Mesenchymal stem cell (in vitro differentiated cells and primary cell): Measurements from ENCODE around the gene SMARCD3.

Experiments
- DNase-seq: peaks from one replicate; pipeline ENCODE4 v3.0.0-alpha.2; 2013
- H2AFZ ChIP-seq: one replicate; pipeline ENCODE4 v1.6.1; 2013; ENCODE audit warnings: low read depth, mild to moderate bottlenecking, control low read depth, inconsistent platforms, low read length, moderate library complexity
- H2AK5ac ChIP-seq: 2 replicates; pipeline ENCODE4 v1.6.1; 2013; ENCODE audit warnings: low read length, moderate library complexity, mild to moderate bottlenecking, inconsistent platforms; ENCODE audit not compliant: severe bottlenecking
- H2BK120ac ChIP-seq: one replicate; pipeline ENCODE4 v1.6.1; 2013; ENCODE audit warnings: low read depth, mild to moderate bottlenecking, inconsistent platforms, low read length, moderate library complexity
- H2BK12ac ChIP-seq, 2 experiments: one replicate each; pipeline ENCODE4 v1.6.1; 2013; ENCODE audit warnings: inconsistent platforms in 2 of 2, low read length in 2 of 2, mild to moderate bottlenecking in 2 of 2, moderate library complexity in 2 of 2, control low read depth in 1 of 2
- H2BK15ac ChIP-seq: one replicate; pipeline ENCODE4 v1.6.1; 2013; ENCODE audit warnings: mild to moderate bottlenecking, low read depth, inconsistent platforms; ENCODE audit not compliant: poor library complexity, severe bottlenecking
- H2BK5ac ChIP-seq: 2 replicates; pipeline ENCODE4 v1.6.1; 2013; ENCODE audit warnings: low read depth, mild to moderate bottlenecking, low read length, control low read depth, inconsistent platforms; ENCODE audit not compliant: poor library complexity, severe bottlenecking
- H3K14ac ChIP-seq, 2 experiments: one replicate each; pipeline ENCODE4 v1.6.1; 2013; ENCODE audit warnings: inconsistent platforms in 2 of 2, low read length in 2 of 2, control low read depth in 1 of 2, mild to moderate bottlenecking in 1 of 2, moderate library complexity in 1 of 2
- H3K18ac ChIP-seq, 2 experiments: one replicate each; pipeline ENCODE4 v1.6.1; 2013; ENCODE audit warnings: inconsistent platforms in 2 of 2, low read length in 2 of 2, control low read depth in 1 of 2, low read depth in 1 of 2, mild to moderate bottlenecking in 1 of 2
- H3K23ac ChIP-seq, 2 experiments: one replicate each; pipeline ENCODE4 v1.6.1; 2013; ENCODE audit warnings: inconsistent platforms in 2 of 2, low read length in 2 of 2, mild to moderate bottlenecking in 2 of 2, moderate library complexity in 2 of 2, control low read depth in 1 of 2
- H3K27ac ChIP-seq: 2 replicates; pipeline ENCODE4 v1.5.1; 2013; ENCODE audit warnings: mild to moderate bottlenecking, moderate library complexity, low read length, control low read depth, inconsistent platforms; ENCODE audit not compliant: poor library complexity, severe bottlenecking
- H3K27me3 ChIP-seq, 2 experiments: 2 replicates each; pipeline versions ENCODE4 v1.6.1 to v1.7.0; 2013; ENCODE audit warnings: low read length in 2 of 2, mild to moderate bottlenecking in 2 of 2, moderate library complexity in 2 of 2, control low read depth in 1 of 2, inconsistent platforms in 1 of 2; ENCODE audit not compliant: control insufficient read depth in 1 of 2, insufficient read depth in 1 of 2
- H3K36me3 ChIP-seq, 2 experiments: 2 replicates each; pipeline versions ENCODE4 v1.6.1 to v1.7.0; 2013; ENCODE audit warnings: low read length in 2 of 2, control low read depth in 1 of 2, inconsistent platforms in 1 of 2, low read depth in 1 of 2, mild to moderate bottlenecking in 1 of 2; ENCODE audit not compliant: insufficient read depth in 2 of 2, control insufficient read depth in 1 of 2
- H3K4ac ChIP-seq, 2 experiments: one replicate each; pipeline ENCODE4 v1.6.1; 2013; ENCODE audit warnings: inconsistent platforms in 2 of 2, low read length in 2 of 2, mild to moderate bottlenecking in 2 of 2, moderate library complexity in 2 of 2, control low read depth in 1 of 2, low read depth in 1 of 2
- H3K4me1 ChIP-seq: 2 replicates; pipeline ENCODE4 v1.6.1; 2013; ENCODE audit warnings: low read depth, low read length, control low read depth; ENCODE audit not compliant: control insufficient read depth, insufficient read depth
- H3K4me2 ChIP-seq: 2 replicates; pipeline ENCODE4 v1.6.1; 2013; ENCODE audit warnings: low read length, mild to moderate bottlenecking, inconsistent platforms; ENCODE audit not compliant: poor library complexity, severe bottlenecking
- H3K4me3 ChIP-seq, 2 experiments: 2 replicates each; pipeline versions ENCODE4 v1.5.1 to v1.7.0; 2013; ENCODE audit warnings: low read length in 2 of 2, mild to moderate bottlenecking in 2 of 2, control low read depth in 1 of 2, low read depth in 1 of 2; ENCODE audit not compliant: insufficient read depth in 1 of 2
- H3K79me1 ChIP-seq: replicated peaks from 2 replicates; pipeline ENCODE4 v1.6.1; 2013; ENCODE audit warnings: mild to moderate bottlenecking, control low read depth, low read length, inconsistent platforms; ENCODE audit not compliant: poor library complexity, severe bottlenecking
- H3K9ac ChIP-seq: 2 replicates; pipeline ENCODE4 v1.7.0; 2013; ENCODE audit warnings: mild to moderate bottlenecking, low read length, moderate library complexity
- H3K9me3 ChIP-seq: 2 replicates; pipeline ENCODE4 v1.7.0; 2013; ENCODE audit warnings: mild to moderate bottlenecking, low read length; ENCODE audit not compliant: control insufficient read depth
- H4K8ac ChIP-seq: one replicate; pipeline ENCODE4 v1.6.1; 2013; ENCODE audit warnings: inconsistent platforms, mild to moderate bottlenecking, low read length, moderate library complexity
- H4K91ac ChIP-seq: one replicate; pipeline ENCODE4 v1.6.1; 2013; ENCODE audit warnings: mild to moderate bottlenecking, low read length, inconsistent platforms
- WGBS: methylation state at CpG from one replicate; pipeline ENCODE4 v1.1.7; 2013; ENCODE audit warnings: mixed read lengths; 5-methylcytosine and 5-hydroxymethylcytosine counted together

SMARCD3 gene

GRCh38 chr7:151254316-151254715 lies 5.8 kb upstream of the SMARCD3 start:
- Histone ChIP-seq H3K23ac (no peak overlapping the region), H2BK15ac (no peak overlapping the region), H3K79me1 (peaks cover 4% of the 10 kb centered on the region), H4K8ac (no peak overlapping the region), H3K4me3 (no peak overlapping the region), H2BK5ac (no peak overlapping the region), H3K9me3 (no peaks in the 10 kb centered on the region), H3K4me2 (no peak overlapping the region), H3K14ac (no peak overlapping the region), H3K9ac (no peak overlapping the region), H2AFZ (no peak overlapping the region), H3K4me1 (peaks cover 30% of the 10 kb centered on the region), H2AK5ac (no peak overlapping the region), H3K27ac (no peak overlapping the region), H3K4ac (no peak overlapping the region), H3K36me3 (no peaks in the 10 kb centered on the region), H4K91ac (no peak overlapping the region), H2BK120ac (no peak overlapping the region), H3K18ac (no peak overlapping the region), H2BK12ac (peak overlapping the region in 1 of 2 experiments; percentile 64), H3K27me3 (peaks cover 43 to 48% of the 10 kb centered on the region in 2 experiments)
- WGBS = 87% methylated on average over 7 of the region's 7 CpGs
- DNase-seq = no peak

- peak; percentile 56 for DNase-seq
- peak overlapping the region; percentile 76 for H4K91ac ChIP-seq
- no peaks in the 10 kb centered on the region for H3K9me3 ChIP-seq
- H3K18ac ChIP-seq = peak overlapping the region; percentile 13 to 94
- no peak overlapping the region for H2BK15ac ChIP-seq
- peak overlapping the region in 1 of 2 experiments; percentile 87 for H3K4ac ChIP-seq
- peak overlapping the region; percentile 33 for H4K8ac ChIP-seq
- peaks cover 4% of the 10 kb centered on the region for H3K79me1 ChIP-seq
- H3K4me2 ChIP-seq = peak overlapping the region; percentile 70
- H3K36me3 ChIP-seq = no peaks in the 10 kb centered on the region
- peak overlapping the region in 1 of 2 experiments; percentile 16 for H2BK12ac ChIP-seq
- H3K27me3 ChIP-seq = peaks cover 37 to 43% of the 10 kb centered on the region in 2 experiments
- H3K4me1 ChIP-seq = peaks cover 33% of the 10 kb centered on the region
- H3K27ac ChIP-seq = no peak overlapping the region
- peak overlapping the region in 1 of 2 experiments; percentile 26 for H3K23ac ChIP-seq
- H3K14ac ChIP-seq = peak overlapping the region in 1 of 2 experiments; percentile 61
- 67% methylated on average over 17 of the region's 17 CpGs for WGBS
- H2BK120ac ChIP-seq = no peak overlapping the region
- H2AFZ ChIP-seq = no peak overlapping the region
- H3K9ac ChIP-seq = peak overlapping the region; percentile 94
- H3K4me3 ChIP-seq = peak overlapping the region in 1 of 2 experiments; percentile 90
- peak overlapping the region; percentile 23 for H2AK5ac ChIP-seq
- H2BK5ac ChIP-seq = no peak overlapping the region
Measured at GRCh38 chr7:151252961-151253711, 4.6 kb upstream of the SMARCD3 start.

DNA sequence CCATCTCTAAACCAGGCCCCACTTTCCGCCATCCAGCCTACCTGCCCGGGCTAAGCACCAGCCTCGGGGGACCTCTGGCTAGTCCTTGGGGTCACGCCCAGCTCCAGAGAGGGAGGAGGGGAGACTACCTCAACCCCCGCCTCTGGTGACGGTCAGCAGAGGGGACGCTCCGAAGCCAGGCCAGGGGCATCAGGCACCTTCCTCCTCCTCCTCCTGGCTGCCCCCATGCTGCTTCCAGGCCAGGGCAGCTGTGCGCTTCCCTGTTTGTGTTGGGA lies 4.0 kb upstream of the SMARCD3 start:
- DNase-seq = no peak
- Histone ChIP-seq H4K91ac (peak overlapping the region; percentile 99), H2BK120ac (peak overlapping the region; percentile 90), H2AFZ (peak overlapping the region; percentile 30), H3K36me3 (no peaks in the 10 kb centered on the region), H3K18ac (peak overlapping the region; percentile 59 to 94), H3K79me1 (peaks cover 4% of the 10 kb centered on the region), H2BK5ac (no peak overlapping the region), H3K4me3 (peak overlapping the region; percentile 68 to 90), H3K27ac (peak overlapping the region; percentile 78), H2BK15ac (peak overlapping the region; percentile 87), H2AK5ac (peak overlapping the region; percentile 50), H4K8ac (peak overlapping the region; percentile 99), H3K4ac (peak overlapping the region; percentile 35 to 50), H3K14ac (peak overlapping the region in 1 of 2 experiments; percentile 37), H3K9ac (peak overlapping the region; percentile 94), H3K23ac (no peak overlapping the region), H3K27me3 (peaks cover 31 to 36% of the 10 kb centered on the region in 2 experiments), H2BK12ac (peak overlapping the region; percentile 83 to 92), H3K4me2 (peak overlapping the region; percentile 70), H3K4me1 (peaks cover 37% of the 10 kb centered on the region), H3K9me3 (no peaks in the 10 kb centered on the region)
- WGBS = 24% methylated on average over 8 of the region's 9 CpGs

GRCh38 chr7:151251689-151252560 lies 3.4 kb upstream of the SMARCD3 start:
- peak overlapping the region; percentile 94 for H3K9ac ChIP-seq
- H3K4me1 ChIP-seq = peaks cover 43% of the 10 kb centered on the region
- H3K23ac ChIP-seq = peak overlapping the region in 1 of 2 experiments; percentile 93

More at GRCh38 chr7:151251689-151252560, 3.4 kb upstream of the SMARCD3 start:
- Histone ChIP-seq H3K9me3 (no peaks in the 10 kb centered on the region), H3K18ac (peak overlapping the region; percentile 97), H2AFZ (peak overlapping the region; percentile 30), H3K4me2 (peak overlapping the region; percentile 70), H3K4ac (peak overlapping the region; percentile 83 to 92), H4K8ac (peak overlapping the region; percentile 99), H4K91ac (peak overlapping the region; percentile 99), H3K36me3 (no peaks in the 10 kb centered on the region), H2BK15ac (peak overlapping the region; percentile 98), H2AK5ac (no peak overlapping the region), H3K14ac (peak overlapping the region in 1 of 2 experiments; percentile 87), H3K27ac (peak overlapping the region; percentile 78), H2BK12ac (peak overlapping the region; percentile 82 to 83), H2BK120ac (peak overlapping the region; percentile 90), H2BK5ac (peak overlapping the region; percentile 86), H3K79me1 (peaks cover 5% of the 10 kb centered on the region), H3K4me3 (peak overlapping the region; percentile 68 to 90), H3K27me3 (peaks cover 25 to 31% of the 10 kb centered on the region in 2 experiments)
- DNase-seq = peak; percentile 77
- 2% methylated on average over 45 of the region's 79 CpGs for WGBS
